Activated CD4-positive, alpha-beta T cell treated with anti-CD3 and anti-CD28 coated beads, Interleukin-2, amount 10 ng/mL, durations not matched to agents 24 days and 14 days (primary cell): ENCODE results near the gene SLC9A9. TPM values are rescaled to one million over a fixed set of nuclear protein-coding genes. Genes with fewer than 3 reads are reported as not detected.
"Not testable (repeated sequence)": the region's sequence is repeated elsewhere in the genome, so short reads cannot be mapped to it uniquely, and the experiment has no call there.

Experiments used
- DNase-seq: peaks from one replicate; pipeline ENCODE4 v3.0.0; 2022
- H3K27ac Mint-ChIP-seq: one replicate; pipeline ENCODE4 v1.8.0; 2022; ENCODE audit warnings: mild to moderate bottlenecking, mixed read lengths
- H3K27me3 Mint-ChIP-seq: one replicate; pipeline ENCODE4 v1.8.0; 2022; ENCODE audit warnings: mixed read lengths
- H3K36me3 Mint-ChIP-seq: one replicate; pipeline ENCODE4 v1.8.0; 2022; ENCODE audit warnings: low read depth, mild to moderate bottlenecking, mixed read lengths
- H3K4me1 Mint-ChIP-seq: one replicate; pipeline ENCODE4 v1.8.0; 2021; ENCODE audit warnings: mixed read lengths
- H3K4me3 Mint-ChIP-seq: one replicate; pipeline ENCODE4 v1.8.0; 2022; ENCODE audit warnings: mild to moderate bottlenecking, moderate library complexity, mixed read lengths
- H3K9me3 Mint-ChIP-seq: one replicate; pipeline ENCODE4 v1.8.0; 2021; ENCODE audit warnings: mixed read lengths
- intact Hi-C: fragments of 100-400 bp; cut with micrococcal nuclease; formaldehyde crosslinking; loops from one replicate; pipeline ENCODE4 v1.15.1; 2023
- total RNA-seq: library from RNA; stranded (reverse); gene quantifications from 2 replicates; pipeline ENCODE4 v1.2.3, GENCODE V29; 2022

SLC9A9 gene
- total RNA-seq, 1 donor from 2014 or later = 1.3 TPM

GRCh38 chr3:143700431-143700975 is 147.8 kb downstream of the SLC9A9 start:
- Mint-ChIP-seq H3K27me3 (peaks cover 2% of the 10 kb centered on the region), H3K36me3 (no peaks in the 10 kb centered on the region)
- peak; percentile 22 for DNase-seq

GRCh38 chr3:143699424-143699823 is 148.8 kb downstream of the SLC9A9 start:
- H3K4me1 Mint-ChIP-seq = no peaks in the 10 kb centered on the region
- intact Hi-C loops = no loop called here
- H3K27me3 Mint-ChIP-seq = peaks cover 2% of the 10 kb centered on the region
- H3K27ac Mint-ChIP-seq = no peak overlapping the region
- DNase-seq = peak; percentile 25
- H3K36me3 Mint-ChIP-seq = no peaks in the 10 kb centered on the region
- no peak overlapping the region for H3K4me3 Mint-ChIP-seq
- H3K9me3 Mint-ChIP-seq = peaks cover 4% of the 10 kb centered on the region

More at GRCh38 chr3:143700431-143700975, 147.8 kb downstream of the SLC9A9 start:
- Mint-ChIP-seq H3K9me3 (no peaks in the 10 kb centered on the region), H3K4me1 (no peaks in the 10 kb centered on the region), H3K27ac (no peak overlapping the region), H3K4me3 (no peak overlapping the region)
- intact Hi-C loops = no loop called here

DNA sequence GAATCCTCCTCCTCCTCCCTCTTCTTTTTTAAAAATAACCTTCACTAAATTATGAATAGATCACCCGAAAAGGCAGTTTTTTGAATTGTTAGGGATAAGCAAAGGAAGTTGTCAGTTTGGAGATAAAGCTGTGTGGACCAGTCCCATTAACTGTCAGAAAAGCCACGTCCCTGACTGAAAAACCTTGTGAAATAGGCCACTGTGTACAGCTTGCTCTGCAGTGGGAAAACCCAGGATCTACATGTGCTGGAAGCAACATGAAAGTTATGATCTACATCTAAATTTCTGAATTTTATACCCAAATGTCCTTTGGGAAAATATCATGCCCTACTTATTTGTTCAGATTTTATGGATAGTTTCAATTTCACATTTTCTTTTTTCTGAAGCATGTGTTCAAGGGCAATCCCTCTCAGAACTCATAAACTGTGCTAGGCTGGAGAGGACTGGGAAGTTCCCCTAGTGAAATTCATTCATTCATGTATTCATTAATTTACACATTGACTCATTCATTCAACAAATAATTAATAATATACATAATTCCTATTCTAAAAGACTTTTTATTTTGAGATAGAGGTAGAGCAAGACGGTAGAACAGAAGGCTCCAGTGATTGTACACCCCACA is 149.5 kb downstream of the SLC9A9 start:
- intact Hi-C loops = no loop called here
- peak; percentile 17 for DNase-seq
- peaks cover 4% of the 10 kb centered on the region for H3K9me3 Mint-ChIP-seq
- H3K27ac Mint-ChIP-seq = no peak overlapping the region
- H3K36me3 Mint-ChIP-seq = no peaks in the 10 kb centered on the region
- H3K4me1 Mint-ChIP-seq = no peaks in the 10 kb centered on the region
- H3K27me3 Mint-ChIP-seq = peaks cover 2% of the 10 kb centered on the region
- no peak overlapping the region for H3K4me3 Mint-ChIP-seq

DNA sequence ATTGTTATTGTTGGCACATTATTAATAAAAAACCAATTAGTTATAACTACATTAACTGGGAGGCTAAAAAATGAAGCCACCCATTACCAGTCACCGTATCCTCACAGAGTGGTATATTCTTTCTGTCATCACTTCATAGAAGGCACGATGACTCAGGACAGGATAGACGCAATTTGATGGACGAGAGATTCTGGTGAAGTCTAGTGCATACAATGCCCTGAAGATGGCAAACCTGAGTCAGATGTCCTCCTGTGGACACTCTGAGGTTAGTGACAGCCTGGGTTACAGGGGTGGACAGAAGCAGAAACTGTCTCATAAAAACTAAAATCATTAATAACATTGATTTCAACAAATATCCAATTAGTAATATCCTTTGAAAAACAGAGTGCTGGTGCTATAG is 150.3 kb downstream of the SLC9A9 start:
- Mint-ChIP-seq H3K4me1 (no peaks in the 10 kb centered on the region), H3K36me3 (no peaks in the 10 kb centered on the region), H3K9me3 (peaks cover 4% of the 10 kb centered on the region), H3K4me3 (no peak overlapping the region), H3K27ac (no peak overlapping the region), H3K27me3 (peaks cover 2% of the 10 kb centered on the region)
- intact Hi-C loops = no loop called here
- DNase-seq = no peak

- H3K27ac Mint-ChIP-seq, H3K4me3 Mint-ChIP-seq, H3K4me1 Mint-ChIP-seq, H3K27me3 Mint-ChIP-seq, DNase-seq, intact Hi-C loops, H3K36me3 Mint-ChIP-seq, H3K9me3 Mint-ChIP-seq: not testable (repeated sequence)
These were observed 152.9 kb downstream of the SLC9A9 start for GRCh38 chr3:143695333-143695732.

DNA sequence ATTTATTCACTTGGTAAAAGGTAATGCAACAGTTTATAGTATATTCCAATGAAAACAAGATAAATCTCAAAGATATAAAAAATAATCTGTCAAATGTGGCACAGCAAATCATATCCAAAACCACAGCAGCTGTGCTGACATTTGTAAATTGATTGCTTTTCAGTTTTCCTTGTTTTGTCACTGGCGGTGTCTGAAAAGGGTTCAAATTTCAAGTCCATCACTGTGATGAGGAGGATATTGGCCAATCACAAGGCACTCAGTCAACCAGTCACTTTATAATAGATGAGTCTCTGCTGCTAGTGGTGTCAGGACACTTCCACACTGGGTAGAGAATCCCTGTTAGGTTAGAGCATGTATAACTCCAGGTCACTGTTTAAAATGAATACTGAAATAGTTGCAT is 154.8 kb downstream of the SLC9A9 start:
- Mint-ChIP-seq H3K9me3 (peaks cover 4% of the 10 kb centered on the region), H3K36me3 (no peaks in the 10 kb centered on the region), H3K27ac (no peak overlapping the region), H3K4me3 (no peak overlapping the region), H3K4me1 (no peaks in the 10 kb centered on the region), H3K27me3 (no peaks in the 10 kb centered on the region)
- DNase-seq = no peak
- intact Hi-C loops = no loop called here

GRCh38 chr3:143686638-143687197 is 161.6 kb downstream of the SLC9A9 start:
- intact Hi-C loops = no loop called here
- no peaks in the 10 kb centered on the region for H3K27me3 Mint-ChIP-seq
- DNase-seq = no peak
- no peaks in the 10 kb centered on the region for H3K9me3 Mint-ChIP-seq
- H3K36me3 Mint-ChIP-seq = no peaks in the 10 kb centered on the region
- no peaks in the 10 kb centered on the region for H3K4me1 Mint-ChIP-seq
- H3K27ac Mint-ChIP-seq = no peak overlapping the region
- H3K4me3 Mint-ChIP-seq = no peak overlapping the region

- Mint-ChIP-seq H3K9me3 (no peaks in the 10 kb centered on the region), H3K27me3 (peaks cover 1% of the 10 kb centered on the region), H3K4me1 (no peaks in the 10 kb centered on the region), H3K27ac (no peak overlapping the region), H3K4me3 (no peak overlapping the region), H3K36me3 (no peaks in the 10 kb centered on the region)
- intact Hi-C loops = no loop called here
- DNase-seq = no peak
These were observed 162.8 kb downstream of the SLC9A9 start for GRCh38 chr3:143685491-143685890.

GRCh38 chr3:143677430-143677829 is 170.8 kb downstream of the SLC9A9 start:
- no peaks in the 10 kb centered on the region for H3K9me3 Mint-ChIP-seq
- no peak overlapping the region for H3K4me3 Mint-ChIP-seq
- H3K4me1 Mint-ChIP-seq = peaks cover 4% of the 10 kb centered on the region
- H3K36me3 Mint-ChIP-seq = no peaks in the 10 kb centered on the region
- no peak for DNase-seq
- no peak overlapping the region for H3K27ac Mint-ChIP-seq
- intact Hi-C loops = no loop called here
- peaks cover 1% of the 10 kb centered on the region for H3K27me3 Mint-ChIP-seq

DNA sequence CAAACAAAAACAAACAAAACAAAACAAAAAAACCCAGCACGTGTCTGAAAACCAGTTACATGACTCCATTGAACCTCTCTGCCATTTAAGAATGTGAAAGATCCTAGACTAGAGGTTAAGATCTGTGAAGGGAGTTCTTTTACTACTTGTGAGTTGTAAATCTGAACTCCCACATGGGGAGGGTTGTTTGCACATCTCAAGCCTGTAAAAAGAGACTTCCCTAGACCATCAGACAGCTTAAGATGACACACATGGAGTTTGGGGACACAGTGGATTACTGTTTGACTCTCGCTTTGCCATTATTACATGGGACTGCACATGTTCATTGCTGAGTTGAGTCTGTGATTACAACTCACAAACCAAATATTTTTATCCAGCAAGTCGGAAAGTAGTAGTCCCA is 171.5 kb downstream of the SLC9A9 start:
- no peak overlapping the region for H3K27ac Mint-ChIP-seq
- no peaks in the 10 kb centered on the region for H3K9me3 Mint-ChIP-seq
- intact Hi-C loops = no loop called here
- no peak for DNase-seq
- H3K27me3 Mint-ChIP-seq = peaks cover 1% of the 10 kb centered on the region
- H3K36me3 Mint-ChIP-seq = no peaks in the 10 kb centered on the region
- no peak overlapping the region for H3K4me3 Mint-ChIP-seq
- H3K4me1 Mint-ChIP-seq = peaks cover 4% of the 10 kb centered on the region

DNA sequence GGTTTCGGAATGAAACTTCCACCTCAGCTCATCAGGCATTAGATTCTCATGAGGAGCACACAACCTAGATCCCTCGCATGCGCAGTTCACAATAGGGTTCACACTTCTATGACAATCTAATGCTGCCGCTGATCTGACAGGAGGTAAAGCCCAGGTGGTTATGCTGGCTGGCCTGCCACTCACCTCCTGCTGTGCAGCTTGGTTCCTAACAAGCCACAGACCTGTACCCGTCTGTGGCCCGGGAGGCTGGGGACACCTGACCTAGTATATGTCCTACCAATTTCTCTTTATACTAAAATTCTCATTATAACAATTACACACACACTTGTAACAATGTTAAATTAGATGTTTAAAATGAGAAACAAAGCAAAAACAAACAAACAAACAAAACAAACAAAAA is 172.2 kb downstream of the SLC9A9 start:
- Mint-ChIP-seq H3K27ac (no peak overlapping the region), H3K4me3 (no peak overlapping the region), H3K4me1 (peaks cover 4% of the 10 kb centered on the region), H3K27me3 (peaks cover 1% of the 10 kb centered on the region), H3K36me3 (no peaks in the 10 kb centered on the region), H3K9me3 (no peaks in the 10 kb centered on the region)
- intact Hi-C loops = no loop called here
- DNase-seq = no peak

- Mint-ChIP-seq H3K9me3 (no peaks in the 10 kb centered on the region), H3K4me1 (peaks cover 4% of the 10 kb centered on the region), H3K36me3 (no peaks in the 10 kb centered on the region), H3K4me3 (peak overlapping the region; percentile 21), H3K27me3 (no peaks in the 10 kb centered on the region), H3K27ac (no peak overlapping the region)
- intact Hi-C loops = loop anchor here (1.0 to 5.0 kb wide), 5 partner anchors 87 to 614 kb away; no protein-coding TSS in a partner anchor
- peak; percentile 94 for DNase-seq
These were observed 173.9 kb downstream of the SLC9A9 start for GRCh38 chr3:143674100-143674968.

DNA sequence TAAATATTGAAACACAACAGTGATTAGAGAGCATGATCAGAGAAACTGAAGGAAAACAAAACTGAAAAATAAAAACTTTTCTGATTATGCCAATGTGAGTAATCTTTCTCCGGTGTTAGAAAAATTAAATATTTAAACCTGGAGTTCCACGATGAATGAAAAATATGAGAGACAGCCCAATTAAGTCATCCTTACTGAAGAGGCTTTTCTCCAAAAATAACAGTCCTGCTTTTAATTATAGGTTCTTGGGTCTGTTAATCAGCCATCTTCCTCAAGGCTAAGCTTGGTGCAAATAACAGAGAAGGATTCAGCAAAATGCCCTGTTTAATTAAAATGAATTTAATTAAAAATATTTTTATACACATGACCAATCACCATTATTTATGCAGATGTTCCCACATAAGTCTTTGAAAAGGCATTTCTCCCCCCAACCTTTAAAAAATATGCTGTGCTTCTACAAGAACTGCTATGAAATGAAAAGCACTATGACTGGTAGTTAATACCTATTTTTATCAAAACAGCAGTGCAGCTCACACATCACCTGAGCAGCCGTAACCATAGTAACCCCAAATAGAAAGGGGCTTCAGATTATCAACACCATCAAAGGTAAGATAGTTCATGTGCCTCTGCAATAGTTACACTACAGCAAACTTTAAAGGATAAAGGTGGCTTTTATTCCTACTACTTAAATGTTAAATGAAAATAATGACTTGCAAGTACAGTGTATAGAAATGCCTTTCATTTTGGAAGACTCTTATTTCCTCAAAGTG is 175.7 kb downstream of the SLC9A9 start:
- no peaks in the 10 kb centered on the region for H3K27me3 Mint-ChIP-seq
- no peaks in the 10 kb centered on the region for H3K36me3 Mint-ChIP-seq
- H3K4me1 Mint-ChIP-seq = peaks cover 6% of the 10 kb centered on the region
- no peaks in the 10 kb centered on the region for H3K9me3 Mint-ChIP-seq
- intact Hi-C loops = loop anchor here (5.0 kb wide), 2 partner anchors 85 to 135 kb away; no protein-coding TSS in a partner anchor
- H3K27ac Mint-ChIP-seq = no peak overlapping the region
- no peak overlapping the region for H3K4me3 Mint-ChIP-seq
- no peak for DNase-seq
